ENCODE measurements around the gene GALNT1.
"Not testable (repeated sequence)": the region's sequence is repeated elsewhere in the genome, so short reads cannot be mapped to it uniquely, and the experiment has no call there.

GALNT1 gene

GRCh38 chr18:35581546-35581897 lies at the start of gene GALNT1:
GALNT1 (plus strand) TSS chr18:35581740; CDS start chr18:35654663, 72,923 bp downstream.
- in situ Hi-C loops (cut with HindIII; ENCODE audit: low sequenced_read_pairs), result no loop called here

- in situ Hi-C loops (cut with HindIII; ENCODE audit: low sequenced_read_pairs), result no loop called here
Measured at GRCh38 chr18:35533916-35534405, 47.6 kb upstream of the GALNT1 start.

GRCh38 chr18:35535297-35535696 lies 46.2 kb upstream of the GALNT1 start:
- in situ Hi-C loops (cut with HindIII; ENCODE audit: low sequenced_read_pairs), result no loop called here

GRCh38 chr18:35542356-35542755 lies 39.2 kb upstream of the GALNT1 start:
- in situ Hi-C loops (cut with HindIII; ENCODE audit: low sequenced_read_pairs), result no loop called here

- in situ Hi-C loops (cut with HindIII; ENCODE audit: low sequenced_read_pairs), result no loop called here
Measured at GRCh38 chr18:35547008-35547605, 34.4 kb upstream of the GALNT1 start.

- in situ Hi-C loops (cut with HindIII; ENCODE audit: low sequenced_read_pairs), result no loop called here
Measured at GRCh38 chr18:35549564-35549963, 32.0 kb upstream of the GALNT1 start.

- in situ Hi-C loops (cut with HindIII; ENCODE audit: low sequenced_read_pairs), result no loop called here
Measured at GRCh38 chr18:35553300-35553699, 28.2 kb upstream of the GALNT1 start.

GRCh38 chr18:35555538-35555937 lies 26.0 kb upstream of the GALNT1 start:
- in situ Hi-C loops (cut with HindIII; ENCODE audit: low sequenced_read_pairs), result not testable (repeated sequence)

GRCh38 chr18:35559867-35560266 lies 21.7 kb upstream of the GALNT1 start:
- in situ Hi-C loops (cut with HindIII; ENCODE audit: low sequenced_read_pairs), result no loop called here

- in situ Hi-C loops (cut with HindIII; ENCODE audit: low sequenced_read_pairs), result no loop called here
Measured at GRCh38 chr18:35564795-35565453, 16.6 kb upstream of the GALNT1 start.

GRCh38 chr18:35566019-35566418 lies 15.5 kb upstream of the GALNT1 start:
- in situ Hi-C loops (cut with HindIII; ENCODE audit: low sequenced_read_pairs), result no loop called here

- in situ Hi-C loops (cut with HindIII; ENCODE audit: low sequenced_read_pairs), result no loop called here
Measured at GRCh38 chr18:35570182-35570581, 11.4 kb upstream of the GALNT1 start.

GRCh38 chr18:35571138-35571537 lies 10.4 kb upstream of the GALNT1 start:
- in situ Hi-C loops (cut with HindIII; ENCODE audit: low sequenced_read_pairs), result no loop called here

GRCh38 chr18:35572644-35573043 lies 8.9 kb upstream of the GALNT1 start:
- in situ Hi-C loops (cut with HindIII; ENCODE audit: low sequenced_read_pairs), result no loop called here

- in situ Hi-C loops (cut with HindIII; ENCODE audit: low sequenced_read_pairs), result no loop called here
Measured at GRCh38 chr18:35573531-35573930, 8.0 kb upstream of the GALNT1 start.

- in situ Hi-C loops (cut with HindIII; ENCODE audit: low sequenced_read_pairs), result not testable (repeated sequence)
Measured at GRCh38 chr18:35576240-35576845, 5.2 kb upstream of the GALNT1 start.

GRCh38 chr18:35577045-35577848 lies 4.3 kb upstream of the GALNT1 start:
- in situ Hi-C loops (cut with HindIII; ENCODE audit: low sequenced_read_pairs), result no loop called here

GRCh38 chr18:35578481-35578880 lies 3.1 kb upstream of the GALNT1 start:
- in situ Hi-C loops (cut with HindIII; ENCODE audit: low sequenced_read_pairs), result no loop called here

- in situ Hi-C loops (cut with HindIII; ENCODE audit: low sequenced_read_pairs), result no loop called here
Measured at GRCh38 chr18:35578936-35579335, 2.6 kb upstream of the GALNT1 start.

- in situ Hi-C loops (cut with HindIII; ENCODE audit: low sequenced_read_pairs), result no loop called here
Measured at GRCh38 chr18:35580701-35581539, 620 bp upstream of the GALNT1 start.

Measured in endothelial cell of hepatic sinusoid (primary cell).